HG02610 (cell line): ENCODE data around the gene MDK.

Experiments used
- ATAC-seq: cut with Tn5 transposase; IDR thresholded peaks from one replicate; pipeline ENCODE4 v1.9.1; 2021; ENCODE audit warnings: mild to moderate bottlenecking, moderate library complexity; ENCODE audit not compliant: unreplicated experiment

The MDK gene

GRCh38 chr11:46381048-46381818 lies at the start of gene MDK:
MDK (plus strand) TSS chr11:46381669; CDS start chr11:46382058, 389 bp downstream.
- ATAC-seq = no peak

GRCh38 chr11:46332093-46332567 lies 49.3 kb upstream of the MDK start:
- no peak for ATAC-seq

GRCh38 chr11:46332568-46333393 lies 48.7 kb upstream of the MDK start:
- no peak for ATAC-seq

GRCh38 chr11:46333394-46333947 lies 48.0 kb upstream of the MDK start:
- ATAC-seq = no peak

- ATAC-seq = no peak
Observed at GRCh38 chr11:46334211-46334610, 47.3 kb upstream of the MDK start.

GRCh38 chr11:46335271-46335670 lies 46.2 kb upstream of the MDK start:
- ATAC-seq = no peak

GRCh38 chr11:46335890-46336562 lies 45.4 kb upstream of the MDK start:
- no peak for ATAC-seq

GRCh38 chr11:46336563-46337180 lies 44.8 kb upstream of the MDK start:
- no peak for ATAC-seq

- ATAC-seq = no peak
Observed at GRCh38 chr11:46337626-46338345, 43.7 kb upstream of the MDK start.

- no peak for ATAC-seq
Observed at GRCh38 chr11:46338636-46338987, 42.9 kb upstream of the MDK start.

GRCh38 chr11:46338988-46339666 lies 42.3 kb upstream of the MDK start:
- ATAC-seq = no peak

- no peak for ATAC-seq
Observed at GRCh38 chr11:46339816-46340215, 41.7 kb upstream of the MDK start.

- ATAC-seq = no peak
Observed at GRCh38 chr11:46341454-46341853, 40.0 kb upstream of the MDK start.

GRCh38 chr11:46342239-46342638 lies 39.2 kb upstream of the MDK start:
- ATAC-seq = no peak

- no peak for ATAC-seq
Observed at GRCh38 chr11:46343520-46343919, 37.9 kb upstream of the MDK start.

- ATAC-seq = no peak
Observed at GRCh38 chr11:46345131-46345597, 36.3 kb upstream of the MDK start.

GRCh38 chr11:46345881-46346484 lies 35.5 kb upstream of the MDK start:
- ATAC-seq = no peak

- ATAC-seq = peak; percentile 56
Observed at GRCh38 chr11:46346886-46347636, 34.4 kb upstream of the MDK start, which contains the start of gene DGKZ. DGKZ (plus strand) TSS chr11:46347463; CDS start chr11:46347660, 197 bp downstream.
